HepG2 (cell line): ENCODE results near the gene RABGGTA. TPM values are rescaled to one million over a fixed set of nuclear protein-coding genes. Genes with fewer than 3 reads are reported as not detected.

ENCODE experiments used
- ATRX ChIP-seq: sonication (generic); formaldehyde crosslinking; IDR thresholded peaks from 2 replicates; pipeline ENCODE4 v1.4.0; 2020; ENCODE audit warnings: missing genetic modification reagents, borderline replicate concordance
- GATAD2A ChIP-seq: IDR thresholded peaks from 2 replicates; pipeline ENCODE4 v1.6.1; 2016
- MYC ChIP-seq: sonication (generic); formaldehyde crosslinking; IDR thresholded peaks from 2 replicates; pipeline ENCODE4 v1.9.0; 2021; ENCODE audit warnings: missing genetic modification reagents, borderline replicate concordance
- NCOA2 ChIP-seq: sonication (generic); formaldehyde crosslinking; IDR thresholded peaks from 2 replicates; pipeline ENCODE4 v1.8.0; 2022; ENCODE audit warnings: inconsistent platforms
- POLR2G ChIP-seq: fragments of 200-400 bp; formaldehyde crosslinking; IDR thresholded peaks from 2 replicates; pipeline ENCODE4 v1.6.1; 2018; ENCODE audit warnings: mild to moderate bottlenecking, low read depth, low read length, moderate library complexity
- RXRA ChIP-seq: sonication (generic); formaldehyde crosslinking; IDR thresholded peaks from 2 replicates; pipeline ENCODE4 v1.5.1; 2020; ENCODE audit warnings: missing genetic modification reagents
- SIN3B ChIP-seq: fragments of 150-350 bp; IDR thresholded peaks from 2 replicates; pipeline ENCODE4 v1.6.1; 2014; ENCODE audit warnings: low read length
- TEAD3 ChIP-seq: optimal IDR thresholded peaks from 2 replicates; pipeline ENCODE3; 2016; ENCODE audit warnings: borderline replicate concordance
- ZNF253 ChIP-seq: sonication (generic); formaldehyde crosslinking; IDR thresholded peaks from 2 replicates; pipeline ENCODE4 v1.8.0; 2022; ENCODE audit warnings: mild to moderate bottlenecking, missing genetic modification reagents, borderline replicate concordance
- polyA plus RNA-seq, 8 experiments: library from polyadenylated mRNA; depleted of rRNA in 3 of 8; stranded (reverse) in 7 of 8; unstranded in 1 of 8; fragments of >200 nt; fragmentation: Illumina TruSeq in 4 of 8; extraction: Trizol in 4 of 8; gene quantifications; 2 replicates each; pipeline versions ENCODE4 v1.2.1 to v1.2.3, GENCODE V29; 2011 to 2016; ENCODE audit warnings: low read depth in 4 of 8, missing spikeins in 1 of 8, mixed read lengths in 1 of 8; ENCODE audit not compliant: insufficient read depth in 1 of 8
- total RNA-seq, 5 experiments: library from RNA; depleted of rRNA; stranded (reverse); fragments of >200 nt; fragmentation: Illumina TruSeq; extraction: Trizol; gene quantifications; 2 replicates each; pipeline ENCODE4 v1.2.3, GENCODE V29; 2016; ENCODE audit warnings: low read depth in 1 of 5
- TF ChIP-seq, protein P1 (sequence below): IDR thresholded peaks from 2 replicates; pipeline ENCODE4 v1.6.1; 2018; ENCODE audit warnings: missing genetic modification reagents
- TF ChIP-seq, protein P2 (sequence below): sonication (generic); formaldehyde crosslinking; IDR thresholded peaks from 2 replicates; pipeline ENCODE4 v1.5.1; 2020; ENCODE audit warnings: mild to moderate bottlenecking, missing genetic modification reagents, moderate library complexity
- TF ChIP-seq, protein P3 (sequence below): sonication (generic); formaldehyde crosslinking; IDR thresholded peaks from 2 replicates; pipeline ENCODE4 v1.8.1; 2022; ENCODE audit warnings: low read depth, mild to moderate bottlenecking, missing genetic modification reagents
- TF ChIP-seq, protein P4 (sequence below): IDR thresholded peaks from 2 replicates; pipeline ENCODE4 v1.6.1; 2016; ENCODE audit warnings: mild to moderate bottlenecking, missing biosample characterization, missing genetic modification reagents
- TF ChIP-seq, protein P5 (sequence below): IDR thresholded peaks from 2 replicates; pipeline ENCODE4 v1.6.1; 2016; ENCODE audit warnings: low read depth, missing genetic modification reagents, missing compliant biosample characterization

RABGGTA gene
- total and polyA plus RNA-seq, 2 of the 13 experiments (the other 11 are each of a cell fraction or from before 2014, with no cell fraction given): 57.9 to 90.8 TPM

DNA sequence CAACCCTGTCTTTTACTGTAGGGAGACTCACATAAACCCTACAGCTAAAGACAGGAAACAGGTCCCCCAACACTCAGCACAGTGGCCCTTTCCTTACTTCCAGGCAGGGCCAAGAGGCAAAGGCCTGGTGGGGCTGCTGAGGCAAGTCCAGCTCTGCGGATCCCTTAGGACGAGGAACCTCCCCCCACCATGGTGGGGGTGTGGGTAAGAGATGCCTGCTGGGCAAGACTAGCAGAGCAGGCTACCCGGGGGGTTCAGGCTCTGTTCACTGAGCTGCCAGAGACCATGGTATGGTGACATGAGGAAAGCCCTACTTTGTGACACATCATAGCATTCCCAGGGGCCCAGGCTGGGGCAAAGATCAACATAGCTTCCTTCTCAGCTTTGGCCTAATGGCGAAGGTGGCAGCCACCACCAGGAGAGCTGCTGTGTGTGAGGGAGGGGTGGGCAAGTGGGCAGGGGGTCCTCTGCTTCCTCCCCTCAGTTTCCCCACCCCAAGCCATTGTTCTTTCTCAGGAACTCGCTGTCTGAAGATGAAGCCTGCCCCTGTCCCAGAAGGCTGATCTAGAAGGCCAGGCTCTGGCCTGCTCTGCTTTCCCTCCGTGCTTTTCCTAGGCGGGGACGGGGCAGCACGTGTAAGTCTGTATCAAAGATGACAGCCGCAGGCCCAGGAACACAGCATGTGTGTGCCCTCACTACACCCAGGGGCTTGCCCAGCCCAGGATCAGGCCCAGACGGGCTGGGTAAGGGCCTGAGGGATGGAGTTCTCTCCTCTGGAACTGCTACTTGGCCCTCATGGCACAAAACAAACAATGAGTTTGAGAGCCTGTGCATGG, 18.9 kb downstream of the RABGGTA start (continued):
- TF ChIP-seq, protein P1, sequence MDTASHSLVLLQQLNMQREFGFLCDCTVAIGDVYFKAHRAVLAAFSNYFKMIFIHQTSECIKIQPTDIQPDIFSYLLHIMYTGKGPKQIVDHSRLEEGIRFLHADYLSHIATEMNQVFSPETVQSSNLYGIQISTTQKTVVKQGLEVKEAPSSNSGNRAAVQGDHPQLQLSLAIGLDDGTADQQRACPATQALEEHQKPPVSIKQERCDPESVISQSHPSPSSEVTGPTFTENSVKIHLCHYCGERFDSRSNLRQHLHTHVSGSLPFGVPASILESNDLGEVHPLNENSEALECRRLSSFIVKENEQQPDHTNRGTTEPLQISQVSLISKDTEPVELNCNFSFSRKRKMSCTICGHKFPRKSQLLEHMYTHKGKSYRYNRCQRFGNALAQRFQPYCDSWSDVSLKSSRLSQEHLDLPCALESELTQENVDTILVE (CRISPR knock-in tag): peak; percentile 65; the same call in 1 of the 2 replicates
- TF ChIP-seq, protein P2, sequence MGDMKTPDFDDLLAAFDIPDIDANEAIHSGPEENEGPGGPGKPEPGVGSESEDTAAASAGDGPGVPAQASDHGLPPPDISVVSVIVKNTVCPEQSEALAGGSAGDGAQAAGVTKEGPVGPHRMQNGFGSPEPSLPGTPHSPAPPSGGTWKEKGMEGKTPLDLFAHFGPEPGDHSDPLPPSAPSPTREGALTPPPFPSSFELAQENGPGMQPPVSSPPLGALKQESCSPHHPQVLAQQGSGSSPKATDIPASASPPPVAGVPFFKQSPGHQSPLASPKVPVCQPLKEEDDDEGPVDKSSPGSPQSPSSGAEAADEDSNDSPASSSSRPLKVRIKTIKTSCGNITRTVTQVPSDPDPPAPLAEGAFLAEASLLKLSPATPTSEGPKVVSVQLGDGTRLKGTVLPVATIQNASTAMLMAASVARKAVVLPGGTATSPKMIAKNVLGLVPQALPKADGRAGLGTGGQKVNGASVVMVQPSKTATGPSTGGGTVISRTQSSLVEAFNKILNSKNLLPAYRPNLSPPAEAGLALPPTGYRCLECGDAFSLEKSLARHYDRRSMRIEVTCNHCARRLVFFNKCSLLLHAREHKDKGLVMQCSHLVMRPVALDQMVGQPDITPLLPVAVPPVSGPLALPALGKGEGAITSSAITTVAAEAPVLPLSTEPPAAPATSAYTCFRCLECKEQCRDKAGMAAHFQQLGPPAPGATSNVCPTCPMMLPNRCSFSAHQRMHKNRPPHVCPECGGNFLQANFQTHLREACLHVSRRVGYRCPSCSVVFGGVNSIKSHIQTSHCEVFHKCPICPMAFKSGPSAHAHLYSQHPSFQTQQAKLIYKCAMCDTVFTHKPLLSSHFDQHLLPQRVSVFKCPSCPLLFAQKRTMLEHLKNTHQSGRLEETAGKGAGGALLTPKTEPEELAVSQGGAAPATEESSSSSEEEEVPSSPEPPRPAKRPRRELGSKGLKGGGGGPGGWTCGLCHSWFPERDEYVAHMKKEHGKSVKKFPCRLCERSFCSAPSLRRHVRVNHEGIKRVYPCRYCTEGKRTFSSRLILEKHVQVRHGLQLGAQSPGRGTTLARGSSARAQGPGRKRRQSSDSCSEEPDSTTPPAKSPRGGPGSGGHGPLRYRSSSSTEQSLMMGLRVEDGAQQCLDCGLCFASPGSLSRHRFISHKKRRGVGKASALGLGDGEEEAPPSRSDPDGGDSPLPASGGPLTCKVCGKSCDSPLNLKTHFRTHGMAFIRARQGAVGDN (CRISPR knock-in tag): peak; percentile 95
- TF ChIP-seq ATRX (CRISPR knock-in tag) (no peak), POLR2G (0 out of 2 replicates have a peak, but pooled peaks have one; percentile 35), SIN3B (no peak), MYC (CRISPR knock-in tag) (peak; percentile 71), ZNF253 (CRISPR knock-in tag) (peak; percentile 64; the same call in 1 of the 2 replicates), GATAD2A (peak; percentile 91), NCOA2 (CRISPR knock-in tag) (peak; percentile 51; the same call in 1 of the 2 replicates), RXRA (CRISPR knock-in tag) (peak; percentile 64; the same call in 1 of the 2 replicates), TEAD3 (CRISPR knock-in tag) (peak; percentile 97)
- TF ChIP-seq, protein P3, sequence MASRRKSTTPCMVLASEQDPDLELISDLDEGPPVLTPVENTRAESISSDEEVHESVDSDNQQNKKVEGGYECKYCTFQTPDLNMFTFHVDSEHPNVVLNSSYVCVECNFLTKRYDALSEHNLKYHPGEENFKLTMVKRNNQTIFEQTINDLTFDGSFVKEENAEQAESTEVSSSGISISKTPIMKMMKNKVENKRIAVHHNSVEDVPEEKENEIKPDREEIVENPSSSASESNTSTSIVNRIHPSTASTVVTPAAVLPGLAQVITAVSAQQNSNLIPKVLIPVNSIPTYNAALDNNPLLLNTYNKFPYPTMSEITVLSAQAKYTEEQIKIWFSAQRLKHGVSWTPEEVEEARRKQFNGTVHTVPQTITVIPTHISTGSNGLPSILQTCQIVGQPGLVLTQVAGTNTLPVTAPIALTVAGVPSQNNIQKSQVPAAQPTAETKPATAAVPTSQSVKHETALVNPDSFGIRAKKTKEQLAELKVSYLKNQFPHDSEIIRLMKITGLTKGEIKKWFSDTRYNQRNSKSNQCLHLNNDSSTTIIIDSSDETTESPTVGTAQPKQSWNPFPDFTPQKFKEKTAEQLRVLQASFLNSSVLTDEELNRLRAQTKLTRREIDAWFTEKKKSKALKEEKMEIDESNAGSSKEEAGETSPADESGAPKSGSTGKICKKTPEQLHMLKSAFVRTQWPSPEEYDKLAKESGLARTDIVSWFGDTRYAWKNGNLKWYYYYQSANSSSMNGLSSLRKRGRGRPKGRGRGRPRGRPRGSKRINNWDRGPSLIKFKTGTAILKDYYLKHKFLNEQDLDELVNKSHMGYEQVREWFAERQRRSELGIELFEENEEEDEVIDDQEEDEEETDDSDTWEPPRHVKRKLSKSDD: peak; percentile 43; the same call in 1 of the 2 replicates
- TF ChIP-seq, protein P4, sequence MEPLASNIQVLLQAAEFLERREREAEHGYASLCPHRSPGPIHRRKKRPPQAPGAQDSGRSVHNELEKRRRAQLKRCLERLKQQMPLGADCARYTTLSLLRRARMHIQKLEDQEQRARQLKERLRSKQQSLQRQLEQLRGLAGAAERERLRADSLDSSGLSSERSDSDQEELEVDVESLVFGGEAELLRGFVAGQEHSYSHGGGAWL (CRISPR knock-in tag): 0 out of 2 replicates have a peak, but pooled peaks have one; percentile 8
- TF ChIP-seq, protein P5, sequence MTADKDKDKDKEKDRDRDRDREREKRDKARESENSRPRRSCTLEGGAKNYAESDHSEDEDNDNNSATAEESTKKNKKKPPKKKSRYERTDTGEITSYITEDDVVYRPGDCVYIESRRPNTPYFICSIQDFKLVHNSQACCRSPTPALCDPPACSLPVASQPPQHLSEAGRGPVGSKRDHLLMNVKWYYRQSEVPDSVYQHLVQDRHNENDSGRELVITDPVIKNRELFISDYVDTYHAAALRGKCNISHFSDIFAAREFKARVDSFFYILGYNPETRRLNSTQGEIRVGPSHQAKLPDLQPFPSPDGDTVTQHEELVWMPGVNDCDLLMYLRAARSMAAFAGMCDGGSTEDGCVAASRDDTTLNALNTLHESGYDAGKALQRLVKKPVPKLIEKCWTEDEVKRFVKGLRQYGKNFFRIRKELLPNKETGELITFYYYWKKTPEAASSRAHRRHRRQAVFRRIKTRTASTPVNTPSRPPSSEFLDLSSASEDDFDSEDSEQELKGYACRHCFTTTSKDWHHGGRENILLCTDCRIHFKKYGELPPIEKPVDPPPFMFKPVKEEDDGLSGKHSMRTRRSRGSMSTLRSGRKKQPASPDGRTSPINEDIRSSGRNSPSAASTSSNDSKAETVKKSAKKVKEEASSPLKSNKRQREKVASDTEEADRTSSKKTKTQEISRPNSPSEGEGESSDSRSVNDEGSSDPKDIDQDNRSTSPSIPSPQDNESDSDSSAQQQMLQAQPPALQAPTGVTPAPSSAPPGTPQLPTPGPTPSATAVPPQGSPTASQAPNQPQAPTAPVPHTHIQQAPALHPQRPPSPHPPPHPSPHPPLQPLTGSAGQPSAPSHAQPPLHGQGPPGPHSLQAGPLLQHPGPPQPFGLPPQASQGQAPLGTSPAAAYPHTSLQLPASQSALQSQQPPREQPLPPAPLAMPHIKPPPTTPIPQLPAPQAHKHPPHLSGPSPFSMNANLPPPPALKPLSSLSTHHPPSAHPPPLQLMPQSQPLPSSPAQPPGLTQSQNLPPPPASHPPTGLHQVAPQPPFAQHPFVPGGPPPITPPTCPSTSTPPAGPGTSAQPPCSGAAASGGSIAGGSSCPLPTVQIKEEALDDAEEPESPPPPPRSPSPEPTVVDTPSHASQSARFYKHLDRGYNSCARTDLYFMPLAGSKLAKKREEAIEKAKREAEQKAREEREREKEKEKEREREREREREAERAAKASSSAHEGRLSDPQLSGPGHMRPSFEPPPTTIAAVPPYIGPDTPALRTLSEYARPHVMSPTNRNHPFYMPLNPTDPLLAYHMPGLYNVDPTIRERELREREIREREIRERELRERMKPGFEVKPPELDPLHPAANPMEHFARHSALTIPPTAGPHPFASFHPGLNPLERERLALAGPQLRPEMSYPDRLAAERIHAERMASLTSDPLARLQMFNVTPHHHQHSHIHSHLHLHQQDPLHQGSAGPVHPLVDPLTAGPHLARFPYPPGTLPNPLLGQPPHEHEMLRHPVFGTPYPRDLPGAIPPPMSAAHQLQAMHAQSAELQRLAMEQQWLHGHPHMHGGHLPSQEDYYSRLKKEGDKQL (CRISPR knock-in tag): peak; percentile 65; the same call in 1 of the 2 replicates
